GM21360 (cell line): ENCODE results near the gene KIF16B.
A peak's percentile ranks its signal among the peaks of the same experiment; 100 is the strongest.

Experiments used
- ATAC-seq: cut with Tn5 transposase; IDR thresholded peaks from one replicate; pipeline ENCODE4 v1.9.1; 2021; ENCODE audit warnings: mild to moderate bottlenecking, moderate library complexity; ENCODE audit not compliant: unreplicated experiment

KIF16B gene

GRCh38 chr20:16366529-16366928 is 206.7 kb downstream of the KIF16B start:
- no peak for ATAC-seq

GRCh38 chr20:16364320-16364687 is 208.9 kb downstream of the KIF16B start:
- ATAC-seq: no peak

- no peak for ATAC-seq
These were observed 209.5 kb downstream of the KIF16B start for GRCh38 chr20:16363506-16364319.

- ATAC-seq: no peak
These were observed 210.6 kb downstream of the KIF16B start for GRCh38 chr20:16362642-16363041.

GRCh38 chr20:16360668-16361067 is 212.6 kb downstream of the KIF16B start:
- no peak for ATAC-seq

- ATAC-seq: no peak
These were observed 219.8 kb downstream of the KIF16B start for GRCh38 chr20:16353417-16353781.

GRCh38 chr20:16352751-16353416 is 220.4 kb downstream of the KIF16B start:
- ATAC-seq: no peak

- ATAC-seq: no peak
These were observed 220.9 kb downstream of the KIF16B start for GRCh38 chr20:16352321-16352720.

GRCh38 chr20:16351415-16351814 is 221.8 kb downstream of the KIF16B start:
- ATAC-seq: no peak

- no peak for ATAC-seq
These were observed 222.8 kb downstream of the KIF16B start for GRCh38 chr20:16350465-16350864.

- no peak for ATAC-seq
These were observed 223.6 kb downstream of the KIF16B start for GRCh38 chr20:16349523-16350260.

- ATAC-seq: no peak
These were observed 226.3 kb downstream of the KIF16B start for GRCh38 chr20:16346956-16347355.

- ATAC-seq: no peak
These were observed 235.5 kb downstream of the KIF16B start for GRCh38 chr20:16337707-16338106.

- ATAC-seq: no peak
These were observed 245.6 kb downstream of the KIF16B start for GRCh38 chr20:16327606-16328005.

GRCh38 chr20:16321291-16321690 is 252.0 kb downstream of the KIF16B start:
- no peak for ATAC-seq

GRCh38 chr20:16317445-16318362 is 255.5 kb downstream of the KIF16B start:
- ATAC-seq: no peak

- ATAC-seq: no peak
These were observed 256.7 kb downstream of the KIF16B start for GRCh38 chr20:16316513-16316912.

GRCh38 chr20:16314748-16315159 is 258.5 kb downstream of the KIF16B start:
- peak; percentile 15 for ATAC-seq

- peak; percentile 62 for ATAC-seq
These were observed 258.9 kb downstream of the KIF16B start for GRCh38 chr20:16314320-16314719.

GRCh38 chr20:16313917-16314316 is 259.3 kb downstream of the KIF16B start:
- peak; percentile 37 for ATAC-seq

GRCh38 chr20:16312998-16313397 is 260.2 kb downstream of the KIF16B start:
- no peak for ATAC-seq
